Measurements from ENCODE around the gene SYDE1.

SYDE1 gene

DNA sequence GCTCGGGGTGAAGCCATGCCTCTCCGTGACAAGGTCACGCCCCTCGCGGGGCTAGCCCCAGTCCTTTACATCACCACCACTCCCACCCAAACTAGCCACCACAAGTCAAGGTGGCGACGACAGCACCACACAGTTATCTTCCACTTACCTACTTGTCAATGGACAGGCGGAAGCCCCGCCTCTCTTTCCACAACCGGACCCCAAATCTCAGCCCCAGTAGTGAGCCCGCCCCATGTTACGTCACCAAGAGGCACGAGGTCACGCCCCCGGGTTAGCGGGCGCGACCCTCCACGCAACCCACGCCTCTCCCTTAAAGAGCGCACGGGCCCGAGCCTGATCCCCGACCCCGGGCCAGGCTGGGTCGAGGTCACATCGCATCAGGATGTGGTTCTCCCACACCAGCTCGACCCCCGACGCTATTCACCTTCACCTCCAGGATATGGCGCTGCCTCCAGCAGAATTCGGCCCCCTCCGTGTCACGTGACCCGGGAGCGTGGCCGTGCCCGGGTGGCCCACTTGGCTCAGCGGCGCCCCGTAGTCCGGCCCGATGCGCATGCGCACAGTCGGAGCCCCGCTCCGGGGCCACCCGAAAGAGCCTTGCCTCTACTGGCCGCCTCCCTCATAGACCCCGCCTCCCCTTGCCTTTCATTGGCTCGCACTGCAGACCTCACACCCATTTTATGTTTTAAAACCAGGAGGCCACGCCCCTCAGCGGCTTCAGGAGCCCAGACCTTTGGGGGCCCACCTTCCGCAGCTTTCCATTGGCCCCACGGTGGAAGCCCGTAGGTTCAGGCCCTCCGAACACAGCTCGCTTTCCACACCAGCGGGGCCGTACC is 18.2 kb downstream of the SYDE1 start:
- peak; percentile 98 for DNase-seq (ENCODE audit: low spot score)

DNA sequence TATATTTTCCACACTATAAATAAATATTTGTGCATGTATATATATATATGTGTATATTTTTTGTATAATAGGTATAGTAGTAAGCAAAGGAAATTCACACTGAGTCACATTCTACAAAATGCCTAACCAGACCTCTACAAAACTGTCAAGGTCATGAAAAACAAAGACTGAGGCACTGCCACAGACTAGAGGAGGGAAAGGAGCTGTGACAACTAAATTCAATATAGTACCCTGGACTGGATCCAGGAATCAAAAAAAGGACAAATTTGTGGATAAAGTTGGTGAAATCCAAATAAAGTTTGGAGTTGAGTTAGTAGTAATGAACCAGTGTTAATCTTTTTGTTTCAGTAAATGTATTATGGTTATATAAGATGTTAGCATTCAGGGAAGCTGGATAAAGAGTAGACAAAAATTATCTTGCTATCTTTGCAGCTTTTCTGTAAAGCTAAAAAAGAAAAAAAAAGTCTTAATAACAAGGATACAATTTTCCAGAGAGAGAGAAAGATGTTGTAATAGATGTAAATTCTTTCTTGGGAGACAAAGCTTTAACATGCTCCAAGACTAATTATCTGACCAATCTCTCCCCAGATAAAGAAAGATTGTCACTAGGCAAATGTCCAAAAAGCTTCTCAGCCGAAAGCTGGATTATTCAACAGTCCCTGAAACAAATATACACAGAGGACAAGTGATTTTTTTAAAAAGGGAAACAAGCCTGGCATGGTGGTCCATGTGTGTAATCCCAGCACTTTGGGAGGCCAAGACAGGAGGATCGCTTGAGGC is 19.1 kb downstream of the SYDE1 start:
- DNase-seq (ENCODE audit: low spot score) = no peak

- no peak for DNase-seq (ENCODE audit: low spot score)
Measured at GRCh38 chr19:15128162-15128770, 21.1 kb downstream of the SYDE1 start.

GRCh38 chr19:15129856-15130585 is 22.8 kb downstream of the SYDE1 start:
- no peak for DNase-seq (ENCODE audit: low spot score)

GRCh38 chr19:15136234-15136954 is 29.2 kb downstream of the SYDE1 start:
- DNase-seq (ENCODE audit: low spot score) = no peak

DNA sequence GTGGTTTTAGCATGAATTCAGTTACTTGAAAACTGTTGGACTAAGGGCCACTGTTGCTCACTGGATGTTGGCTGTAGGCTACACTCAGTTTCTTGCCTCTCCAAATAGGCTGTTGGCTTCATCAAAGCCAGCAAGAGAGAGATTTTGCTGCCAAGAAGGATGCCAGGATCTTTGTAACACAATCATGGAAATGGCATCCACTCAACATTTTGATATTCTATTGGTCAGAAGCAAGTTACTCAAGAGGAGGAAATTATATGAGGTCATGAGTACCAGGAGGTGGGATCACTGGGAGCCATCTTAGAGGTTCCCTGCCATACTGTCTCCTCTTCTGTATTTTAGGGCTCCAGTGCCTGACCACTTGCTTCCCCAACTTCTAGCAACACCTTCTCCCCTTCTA is 30.6 kb downstream of the SYDE1 start:
- DNase-seq (ENCODE audit: low spot score) = no peak

DNA sequence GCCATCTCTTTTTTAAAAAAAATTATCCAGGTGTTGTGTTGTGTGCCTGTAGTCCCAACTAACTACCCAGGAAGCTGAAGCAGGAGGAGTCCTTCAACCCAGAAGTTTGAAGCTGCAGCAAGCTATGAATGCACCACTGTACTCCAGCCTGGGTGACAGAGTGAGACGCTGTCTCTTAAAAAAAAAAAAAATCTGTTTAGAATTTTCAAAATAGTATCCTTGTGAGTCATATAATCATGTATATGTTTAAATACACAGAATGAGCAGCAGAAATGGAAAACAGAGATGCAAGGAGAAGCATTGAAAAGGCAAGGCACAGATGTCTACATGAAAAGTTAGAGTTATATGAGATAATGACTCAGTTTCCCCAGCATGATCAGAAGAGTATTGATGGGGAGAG is 31.2 kb downstream of the SYDE1 start:
- no peak for DNase-seq (ENCODE audit: low spot score)

GRCh38 chr19:15141143-15141542 is 33.9 kb downstream of the SYDE1 start:
- DNase-seq (ENCODE audit: low spot score) = no peak

DNA sequence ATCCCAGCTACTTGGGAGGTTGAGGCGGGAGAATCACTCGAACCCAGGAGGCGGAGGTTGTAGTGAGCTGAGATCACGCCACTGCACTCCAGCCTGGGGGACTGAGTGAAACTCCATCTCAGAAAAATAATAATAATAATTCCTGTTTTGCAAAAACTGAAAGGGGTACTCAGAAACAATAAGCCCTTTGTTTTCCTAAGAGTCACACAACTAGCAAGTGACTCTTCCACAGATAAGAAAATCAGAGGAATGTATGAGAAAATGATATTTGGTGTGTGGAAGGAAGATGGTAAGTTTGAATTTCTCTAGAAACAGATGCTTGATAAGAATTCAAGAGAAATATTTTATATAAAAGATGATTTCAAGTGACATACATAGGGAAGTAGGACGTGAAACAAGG is 35.1 kb downstream of the SYDE1 start:
- DNase-seq (ENCODE audit: low spot score) = no peak

DNA sequence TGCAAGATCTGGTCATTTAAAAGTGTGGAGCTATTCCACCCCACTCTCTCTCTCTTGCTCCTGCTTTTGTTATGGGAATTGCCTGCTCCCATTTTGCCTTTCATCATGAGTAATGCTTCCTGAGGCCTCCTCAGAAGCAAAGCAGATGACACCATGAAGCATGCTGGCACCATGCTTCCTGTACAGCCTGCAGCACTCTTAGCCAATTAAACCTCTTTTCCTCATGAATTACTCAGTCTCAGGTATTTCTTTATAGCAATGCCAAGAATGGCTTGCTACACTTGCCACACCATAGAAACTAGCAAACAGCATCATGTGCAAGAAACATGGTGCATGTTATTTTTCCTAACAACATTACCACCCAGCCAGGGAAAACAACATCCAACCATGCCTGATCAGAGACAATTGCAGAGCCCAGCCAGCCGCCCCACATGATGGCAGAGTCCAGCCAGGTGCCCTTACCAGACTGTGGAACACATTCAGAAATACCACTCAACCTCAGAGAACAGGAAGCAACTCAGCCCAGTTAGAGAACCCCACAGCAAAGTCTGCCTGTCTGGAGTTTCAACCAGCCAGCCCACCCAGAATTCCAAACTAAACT is 36.9 kb downstream of the SYDE1 start:
- DNase-seq (ENCODE audit: low spot score) = no peak

DNA sequence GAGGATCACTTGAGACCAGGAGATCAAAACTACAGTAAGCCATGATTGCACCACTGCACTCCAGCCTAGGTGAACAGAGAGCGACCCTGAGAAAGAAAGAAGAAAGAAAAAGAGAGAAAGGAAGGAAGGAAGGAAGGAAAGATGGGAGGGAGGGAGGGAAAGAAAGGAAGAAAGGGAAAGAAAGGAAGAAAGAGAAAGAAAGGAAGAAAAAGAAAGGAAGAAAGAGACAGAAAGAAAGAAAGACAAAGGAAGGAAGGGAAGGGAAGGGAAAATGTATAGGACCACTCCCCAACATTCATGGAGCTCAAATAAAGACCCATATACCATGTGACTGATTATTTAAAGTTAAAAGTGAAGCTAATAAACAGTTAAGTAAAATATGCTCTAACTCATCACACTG is 39.9 kb downstream of the SYDE1 start:
- no peak for DNase-seq (ENCODE audit: low spot score)

DNA sequence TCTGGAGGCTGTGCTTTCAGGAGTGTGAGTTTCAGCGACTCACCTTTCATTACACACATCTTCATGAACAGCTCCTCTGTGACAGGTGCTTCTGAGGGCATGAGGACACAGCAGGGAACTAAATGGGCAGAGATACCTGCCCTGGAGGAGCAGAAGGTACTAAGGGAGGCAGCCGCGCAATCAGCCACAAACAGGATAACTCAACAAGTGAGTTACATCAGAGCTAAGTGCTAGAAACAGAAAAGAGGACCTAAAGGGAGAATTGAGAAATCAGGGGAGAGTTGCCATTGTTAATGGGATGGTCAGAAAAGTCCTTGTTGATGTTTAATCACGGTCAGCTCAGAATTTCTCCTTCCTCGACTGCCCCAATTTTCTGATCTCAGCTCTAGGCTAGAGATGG is 42.5 kb downstream of the SYDE1 start:
- DNase-seq (ENCODE audit: low spot score) = no peak

- DNase-seq (ENCODE audit: low spot score) = peak; percentile 73
Measured at GRCh38 chr19:15154002-15154612, 46.9 kb downstream of the SYDE1 start.

GRCh38 chr19:15155296-15155695 is 48.1 kb downstream of the SYDE1 start:
- DNase-seq (ENCODE audit: low spot score) = no peak

DNA sequence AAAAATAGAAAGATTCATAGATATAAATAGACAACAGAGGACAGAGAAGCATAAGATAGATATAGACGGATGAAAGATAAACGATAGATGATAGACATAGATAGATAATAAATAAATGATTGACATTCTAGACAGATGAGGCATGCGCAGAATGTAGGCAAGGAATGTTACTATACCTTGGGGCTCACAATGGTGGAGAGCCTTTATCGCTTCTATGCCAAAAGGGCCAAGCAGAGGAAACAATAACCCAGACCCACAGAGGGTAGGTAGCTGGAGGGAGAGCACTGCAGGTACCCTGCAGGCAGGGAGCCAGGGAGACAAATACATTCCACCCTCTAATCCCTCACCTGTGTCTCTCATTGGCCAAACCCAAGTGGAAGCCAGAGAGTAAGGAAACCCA is 49.2 kb downstream of the SYDE1 start:
- DNase-seq (ENCODE audit: low spot score) = no peak

GRCh38 chr19:15159251-15159650 is 52.0 kb downstream of the SYDE1 start:
- no peak for DNase-seq (ENCODE audit: low spot score)

- DNase-seq (ENCODE audit: low spot score) = peak; percentile 48
Measured at GRCh38 chr19:15161028-15161984, 54.1 kb downstream of the SYDE1 start.

Measured in iPS-NIHi11 (cell line).